GM18505 (cell line): Measurements from ENCODE around the gene SERAC1.

ENCODE experiments used
- ATAC-seq: cut with Tn5 transposase; IDR thresholded peaks from one replicate; pipeline ENCODE4 v1.9.1; 2021; ENCODE audit not compliant: unreplicated experiment
- POLR2A ChIP-seq: IDR thresholded peaks from 4 replicates; pipeline ENCODE4 v1.6.1; 2011; ENCODE audit warnings: borderline replicate concordance; ENCODE audit not compliant: insufficient read depth, insufficient read length; ENCODE audit errors: extremely low read depth

Gene SERAC1

DNA sequence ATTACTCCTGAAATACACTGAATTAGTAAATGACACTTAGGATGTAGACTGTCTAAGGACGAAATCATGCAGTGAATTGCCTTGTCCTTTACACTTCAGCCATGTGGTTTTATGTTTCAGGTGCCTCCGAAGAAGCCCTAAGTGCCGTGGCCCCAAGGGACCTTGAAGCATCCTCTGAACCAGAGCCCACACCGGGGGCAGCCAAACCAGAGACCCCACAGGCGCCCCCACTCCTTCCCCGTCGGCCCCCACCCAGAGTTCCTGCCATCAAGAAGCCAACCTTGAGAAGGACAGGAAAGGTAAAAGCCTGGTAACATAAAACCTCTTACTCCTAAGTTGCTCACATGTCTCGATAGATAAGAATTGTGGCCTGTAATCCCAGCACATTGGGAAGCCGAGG, 75.3 kb downstream of the SERAC1 start:
- no peak for ATAC-seq
- TF ChIP-seq POLR2A, result no peak

DNA sequence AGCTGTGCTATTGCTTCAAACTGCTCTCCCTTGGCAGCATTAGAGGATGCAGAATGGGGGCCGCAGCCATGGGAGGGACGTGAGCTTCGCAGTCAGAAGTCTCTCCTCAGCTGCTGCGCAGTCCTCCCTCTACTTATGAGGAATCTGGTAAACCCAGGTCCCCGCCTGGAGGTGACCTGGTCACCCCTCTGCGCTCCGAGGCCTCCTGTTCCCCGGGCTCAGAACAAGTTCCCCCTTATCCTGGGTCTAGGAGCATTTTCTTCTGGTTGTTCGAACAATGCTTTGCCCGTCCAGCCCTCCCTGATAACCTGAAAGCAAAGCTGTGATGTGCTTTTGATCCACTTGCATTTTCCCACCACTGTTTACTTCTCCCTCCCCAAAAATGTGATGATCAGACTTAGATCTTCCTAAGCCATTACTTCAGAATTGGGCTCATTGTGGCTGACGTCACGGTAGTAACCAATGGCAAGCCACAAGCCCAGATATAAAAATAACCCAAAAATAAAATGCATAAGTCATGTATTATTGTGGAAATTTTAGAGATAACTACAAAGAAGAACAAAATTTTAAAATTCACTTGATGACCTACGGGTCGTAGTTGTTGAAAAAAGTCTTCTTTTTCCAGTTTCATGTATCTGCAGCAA, 80.7 kb downstream of the SERAC1 start:
- no peak for ATAC-seq
- TF ChIP-seq POLR2A, result no peak

GRCh38 chr6:158086504-158087223, 81.4 kb downstream of the SERAC1 start:
- no peak for ATAC-seq
- TF ChIP-seq POLR2A, result no peak

- no peak for ATAC-seq
- no peak for TF ChIP-seq POLR2A
Measured at GRCh38 chr6:158086054-158086503, 82.0 kb downstream of the SERAC1 start.

- no peak for TF ChIP-seq POLR2A
- no peak for ATAC-seq
Measured at GRCh38 chr6:158085261-158086053, 82.6 kb downstream of the SERAC1 start.

DNA sequence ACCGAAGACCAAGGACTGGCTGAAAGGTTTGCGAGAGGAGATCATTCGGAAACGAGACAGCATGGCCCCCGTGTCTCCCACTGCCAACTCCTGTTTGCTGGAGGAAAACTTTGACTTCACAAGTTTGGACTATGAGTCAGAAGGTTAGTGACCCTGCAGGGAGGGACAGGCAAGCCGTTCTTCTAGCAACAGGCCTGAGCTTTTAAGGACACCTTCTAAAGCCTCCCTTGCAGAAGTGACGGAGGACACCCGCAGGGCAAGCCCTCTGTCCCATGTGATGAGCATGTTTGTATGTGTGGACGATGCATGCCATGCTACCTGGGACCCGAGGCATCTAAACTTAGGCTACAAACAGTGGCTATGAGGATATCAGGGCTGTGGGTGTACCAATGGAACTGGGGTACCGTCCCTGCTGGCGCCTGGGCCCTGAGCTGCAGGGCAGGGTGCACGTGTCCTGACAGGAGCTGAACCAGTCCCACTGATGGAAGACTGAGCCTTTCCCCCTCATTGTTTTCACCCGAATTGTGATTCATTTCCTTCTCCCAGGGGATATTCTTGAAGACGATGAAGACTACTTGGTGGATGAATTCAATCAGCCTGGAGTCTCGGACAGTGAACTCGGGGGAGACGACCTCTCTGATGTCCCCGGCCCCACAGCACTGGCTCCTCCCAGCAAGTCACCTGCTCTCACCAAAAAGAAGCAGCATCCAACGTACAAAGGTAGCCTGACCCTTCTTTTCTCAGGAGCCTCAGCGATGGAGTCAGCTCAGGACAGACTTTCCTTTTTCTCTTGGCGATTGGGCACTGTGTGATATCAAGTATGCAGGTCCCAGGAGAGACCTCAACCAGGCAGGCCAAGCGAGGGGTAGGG, 84.4 kb downstream of the SERAC1 start:
- ATAC-seq, result no peak
- no peak for TF ChIP-seq POLR2A

- ATAC-seq, result no peak
- no peak for TF ChIP-seq POLR2A
Measured at GRCh38 chr6:158081657-158081935, 86.5 kb downstream of the SERAC1 start.

GRCh38 chr6:158080849-158081656, 87.0 kb downstream of the SERAC1 start:
- no peak for ATAC-seq
- no peak for TF ChIP-seq POLR2A

GRCh38 chr6:158078320-158078719, 89.7 kb downstream of the SERAC1 start:
- no peak for ATAC-seq
- no peak for TF ChIP-seq POLR2A

GRCh38 chr6:158077676-158078075, 90.4 kb downstream of the SERAC1 start:
- no peak for TF ChIP-seq POLR2A
- ATAC-seq, result no peak

DNA sequence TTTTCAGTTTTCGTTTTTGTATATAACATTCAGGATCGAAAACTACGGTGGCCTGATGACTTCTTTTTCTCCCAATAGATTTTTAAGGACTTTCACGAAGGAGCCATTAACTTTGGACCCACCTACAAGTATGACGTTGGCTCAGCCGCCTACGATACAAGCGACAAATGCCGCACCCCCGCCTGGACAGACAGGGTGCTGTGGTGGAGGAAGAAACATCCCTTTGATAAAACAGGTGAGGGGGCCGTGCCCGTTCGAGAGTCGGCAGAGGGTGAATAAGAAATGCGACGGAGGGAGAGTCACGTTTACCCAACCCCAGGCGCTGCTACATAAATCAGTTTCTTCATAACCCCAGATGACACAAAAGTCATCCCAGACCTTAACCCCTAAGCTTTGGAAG, 91.5 kb downstream of the SERAC1 start:
- TF ChIP-seq POLR2A, result no peak
- no peak for ATAC-seq

- no peak for TF ChIP-seq POLR2A
- no peak for ATAC-seq
Measured at GRCh38 chr6:158073776-158074175, 94.3 kb downstream of the SERAC1 start.

DNA sequence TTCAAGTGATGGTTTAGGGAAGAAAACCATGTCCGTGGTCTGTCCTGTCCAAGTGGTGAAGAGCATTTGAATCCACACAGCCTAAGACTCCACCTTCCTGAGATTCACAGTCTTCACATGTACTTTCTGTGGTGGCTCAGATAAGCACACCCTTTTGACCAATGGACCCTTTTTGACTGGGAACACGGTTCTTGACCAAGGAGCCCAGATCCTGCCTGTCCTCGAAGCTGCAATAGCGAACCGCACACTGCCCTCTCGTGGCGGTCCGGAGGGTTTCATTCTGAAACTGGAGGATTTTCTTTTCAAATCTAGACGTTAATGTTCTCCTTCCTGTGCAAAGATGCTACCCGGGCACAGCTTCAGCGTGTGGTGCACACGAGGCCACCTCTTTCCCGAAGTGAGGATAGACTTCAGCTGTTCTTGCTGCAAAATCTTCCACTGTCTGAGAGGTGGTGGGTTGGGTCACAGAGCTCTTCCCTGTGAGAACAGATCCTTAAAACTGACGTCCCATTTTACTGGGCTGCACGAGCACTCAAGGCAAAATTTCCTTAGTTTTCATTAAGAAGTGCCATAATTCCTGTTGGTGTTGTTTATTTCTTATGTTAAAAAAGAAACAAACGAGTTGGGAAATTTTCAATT, 95.9 kb downstream of the SERAC1 start:
- no peak for TF ChIP-seq POLR2A
- ATAC-seq, result no peak
